Measurements from ENCODE around the gene FMNL2. TPM values are rescaled to one million over a fixed set of nuclear protein-coding genes. Genes with fewer than 3 reads are reported as not detected.

Gene FMNL2
- total RNA-seq, 2 experiments from 2014 or later: 0.98 to 1.3 TPM

GRCh38 chr2:152446213-152446612 lies 111.2 kb downstream of the FMNL2 start:
- H3K36me3 Mint-ChIP-seq: no peaks in the 10 kb centered on the region
- H3K27me3 Mint-ChIP-seq: peaks cover 10% of the 10 kb centered on the region
- H3K9me3 Mint-ChIP-seq: no peaks in the 10 kb centered on the region
- H3K4me1 Mint-ChIP-seq: no peaks in the 10 kb centered on the region
- H3K4me3 Mint-ChIP-seq: no peak overlapping the region
- H3K27ac Mint-ChIP-seq: no peak overlapping the region
- DNase-seq: no peak

GRCh38 chr2:152447897-152448296 lies 112.9 kb downstream of the FMNL2 start:
- DNase-seq: no peak
- Mint-ChIP-seq H3K36me3 (no peaks in the 10 kb centered on the region), H3K4me3 (no peak overlapping the region), H3K9me3 (no peaks in the 10 kb centered on the region), H3K4me1 (no peaks in the 10 kb centered on the region), H3K27me3 (peaks cover 9% of the 10 kb centered on the region), H3K27ac (no peak overlapping the region)

- H3K27ac Mint-ChIP-seq: no peak overlapping the region
- no peaks in the 10 kb centered on the region for H3K9me3 Mint-ChIP-seq
- H3K4me3 Mint-ChIP-seq: no peak overlapping the region
- DNase-seq: no peak
- H3K36me3 Mint-ChIP-seq: no peaks in the 10 kb centered on the region
- H3K4me1 Mint-ChIP-seq: no peaks in the 10 kb centered on the region
- peaks cover 6% of the 10 kb centered on the region for H3K27me3 Mint-ChIP-seq
Observed at GRCh38 chr2:152448606-152449005, 113.6 kb downstream of the FMNL2 start.

GRCh38 chr2:152449578-152449977 lies 114.6 kb downstream of the FMNL2 start:
- Mint-ChIP-seq H3K4me3 (no peak overlapping the region), H3K27me3 (peaks cover 6% of the 10 kb centered on the region), H3K9me3 (no peaks in the 10 kb centered on the region), H3K36me3 (no peaks in the 10 kb centered on the region), H3K4me1 (no peaks in the 10 kb centered on the region), H3K27ac (no peak overlapping the region)
- no peak for DNase-seq

GRCh38 chr2:152450176-152450575 lies 115.2 kb downstream of the FMNL2 start:
- Mint-ChIP-seq H3K4me3 (no peak overlapping the region), H3K27ac (no peak overlapping the region), H3K9me3 (no peaks in the 10 kb centered on the region), H3K36me3 (no peaks in the 10 kb centered on the region), H3K4me1 (no peaks in the 10 kb centered on the region), H3K27me3 (peaks cover 6% of the 10 kb centered on the region)
- DNase-seq: no peak

GRCh38 chr2:152452256-152452973 lies 117.4 kb downstream of the FMNL2 start:
- Mint-ChIP-seq H3K27ac (no peak overlapping the region), H3K4me3 (no peak overlapping the region), H3K4me1 (no peaks in the 10 kb centered on the region), H3K27me3 (peaks cover 6% of the 10 kb centered on the region), H3K36me3 (no peaks in the 10 kb centered on the region), H3K9me3 (no peaks in the 10 kb centered on the region)
- no peak for DNase-seq

- H3K27me3 Mint-ChIP-seq: peaks cover 6% of the 10 kb centered on the region
- H3K36me3 Mint-ChIP-seq: no peaks in the 10 kb centered on the region
- H3K4me3 Mint-ChIP-seq: no peak overlapping the region
- no peaks in the 10 kb centered on the region for H3K9me3 Mint-ChIP-seq
- DNase-seq: no peak
- H3K4me1 Mint-ChIP-seq: no peaks in the 10 kb centered on the region
- H3K27ac Mint-ChIP-seq: no peak overlapping the region
Observed at GRCh38 chr2:152453129-152453911, 118.3 kb downstream of the FMNL2 start.

- Mint-ChIP-seq H3K27me3 (peaks cover 6% of the 10 kb centered on the region), H3K4me1 (no peaks in the 10 kb centered on the region), H3K9me3 (no peaks in the 10 kb centered on the region), H3K36me3 (no peaks in the 10 kb centered on the region), H3K4me3 (no peak overlapping the region), H3K27ac (no peak overlapping the region)
- DNase-seq: no peak
Observed at GRCh38 chr2:152454371-152454770, 119.4 kb downstream of the FMNL2 start.

- Mint-ChIP-seq H3K27me3 (peaks cover 6% of the 10 kb centered on the region), H3K4me3 (no peak overlapping the region), H3K36me3 (no peaks in the 10 kb centered on the region), H3K27ac (no peak overlapping the region), H3K4me1 (no peaks in the 10 kb centered on the region), H3K9me3 (no peaks in the 10 kb centered on the region)
- DNase-seq: no peak
Observed at GRCh38 chr2:152454960-152455359, 120.0 kb downstream of the FMNL2 start.

GRCh38 chr2:152455738-152456137 lies 120.8 kb downstream of the FMNL2 start:
- H3K9me3 Mint-ChIP-seq: no peaks in the 10 kb centered on the region
- no peak for DNase-seq
- no peaks in the 10 kb centered on the region for H3K4me1 Mint-ChIP-seq
- H3K36me3 Mint-ChIP-seq: no peaks in the 10 kb centered on the region
- no peak overlapping the region for H3K4me3 Mint-ChIP-seq
- H3K27me3 Mint-ChIP-seq: peaks cover 6% of the 10 kb centered on the region
- no peak overlapping the region for H3K27ac Mint-ChIP-seq

- no peaks in the 10 kb centered on the region for H3K9me3 Mint-ChIP-seq
- H3K36me3 Mint-ChIP-seq: no peaks in the 10 kb centered on the region
- DNase-seq: no peak
- no peak overlapping the region for H3K27ac Mint-ChIP-seq
- no peak overlapping the region for H3K4me3 Mint-ChIP-seq
- no peaks in the 10 kb centered on the region for H3K4me1 Mint-ChIP-seq
- peaks cover 6% of the 10 kb centered on the region for H3K27me3 Mint-ChIP-seq
Observed at GRCh38 chr2:152456262-152456661, 121.3 kb downstream of the FMNL2 start.

- Mint-ChIP-seq H3K27me3 (peaks cover 4% of the 10 kb centered on the region), H3K27ac (no peak overlapping the region), H3K4me3 (no peak overlapping the region), H3K36me3 (no peaks in the 10 kb centered on the region), H3K9me3 (no peaks in the 10 kb centered on the region), H3K4me1 (no peaks in the 10 kb centered on the region)
- DNase-seq: no peak
Observed at GRCh38 chr2:152458441-152458940, 123.5 kb downstream of the FMNL2 start.

GRCh38 chr2:152459091-152459490 lies 124.1 kb downstream of the FMNL2 start:
- no peaks in the 10 kb centered on the region for H3K36me3 Mint-ChIP-seq
- no peak overlapping the region for H3K27ac Mint-ChIP-seq
- no peaks in the 10 kb centered on the region for H3K9me3 Mint-ChIP-seq
- no peaks in the 10 kb centered on the region for H3K4me1 Mint-ChIP-seq
- peaks cover 4% of the 10 kb centered on the region for H3K27me3 Mint-ChIP-seq
- H3K4me3 Mint-ChIP-seq: no peak overlapping the region
- DNase-seq: no peak

- Mint-ChIP-seq H3K27ac (no peak overlapping the region), H3K9me3 (no peaks in the 10 kb centered on the region), H3K4me1 (no peaks in the 10 kb centered on the region), H3K27me3 (peaks cover 4% of the 10 kb centered on the region), H3K36me3 (no peaks in the 10 kb centered on the region), H3K4me3 (no peak overlapping the region)
- DNase-seq: no peak
Observed at GRCh38 chr2:152460567-152460966, 125.6 kb downstream of the FMNL2 start.

GRCh38 chr2:152462120-152462519 lies 127.1 kb downstream of the FMNL2 start:
- Mint-ChIP-seq H3K27ac (no peak overlapping the region), H3K4me3 (no peak overlapping the region), H3K27me3 (peaks cover 4% of the 10 kb centered on the region), H3K9me3 (no peaks in the 10 kb centered on the region), H3K4me1 (no peaks in the 10 kb centered on the region), H3K36me3 (no peaks in the 10 kb centered on the region)
- no peak for DNase-seq

- Mint-ChIP-seq H3K27ac (no peak overlapping the region), H3K36me3 (no peaks in the 10 kb centered on the region), H3K9me3 (no peaks in the 10 kb centered on the region), H3K4me3 (no peak overlapping the region), H3K27me3 (peaks cover 4% of the 10 kb centered on the region), H3K4me1 (no peaks in the 10 kb centered on the region)
- no peak for DNase-seq
Observed at GRCh38 chr2:152462779-152463178, 127.8 kb downstream of the FMNL2 start.

All from activated naive CD8-positive, alpha-beta T cell treated with anti-CD3 and anti-CD28 coated beads for 36 hours (primary cell).